ENCODE data around the gene ACSL6. TPM values are rescaled to one million over a fixed set of nuclear protein-coding genes. Genes with fewer than 3 reads are reported as not detected.

The ACSL6 gene
- polyA plus RNA-seq, 3 donors = 0.11 to 0.64 (median 0.15) TPM

GRCh38 chr5:132021654-132022053, 10.2 kb upstream of the ACSL6 start:
- H3K27ac ChIP-seq (ENCODE audit: low read depth, low read length) = no peak overlapping the region
- WGBS, 3 donors = 65 to 73% (median 69%) methylated on average over 2 of the region's 2 CpGs

DNA sequence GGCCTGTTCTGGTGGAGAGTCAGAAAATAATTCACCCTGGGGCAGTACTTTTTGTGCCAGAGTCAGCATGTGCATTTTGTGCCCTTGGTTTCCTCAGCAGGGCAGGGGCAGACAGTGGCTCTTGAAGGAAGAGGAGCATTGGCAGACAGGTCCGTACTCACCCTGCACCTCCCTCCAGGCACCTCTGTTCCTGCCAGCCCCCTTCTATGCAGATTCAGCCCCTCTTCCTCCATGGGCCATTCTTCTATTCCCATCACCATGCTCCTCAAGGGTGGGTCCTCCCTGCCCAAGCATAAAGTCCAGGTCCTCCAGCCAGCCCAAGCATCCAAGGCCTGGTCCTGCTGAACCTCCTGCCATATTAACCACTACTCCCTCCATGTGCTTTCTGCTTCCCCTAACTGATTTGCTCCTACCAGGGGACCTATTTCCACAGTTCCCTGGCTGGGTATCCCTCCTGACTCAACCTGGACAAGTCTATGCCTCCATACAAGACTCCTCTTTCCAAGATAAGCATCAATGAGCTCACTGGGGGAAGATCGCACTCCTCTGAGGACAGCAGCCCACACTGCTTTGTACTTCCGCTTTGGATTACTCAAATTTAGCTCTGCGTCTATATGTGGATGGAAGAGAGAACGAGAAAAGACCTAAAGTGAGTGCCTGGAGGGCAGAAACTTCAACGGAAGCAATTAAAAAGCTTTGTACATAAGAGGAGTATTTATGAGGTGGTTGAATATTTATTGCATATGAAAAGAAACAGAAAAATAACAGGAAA, 9.3 kb upstream of the ACSL6 start:
- H3K27ac ChIP-seq (ENCODE audit: low read depth, low read length) = no peak overlapping the region
- WGBS, 3 donors = 79 to 82% (median 82%) methylated on average over 6 of the region's 6 CpGs

DNA sequence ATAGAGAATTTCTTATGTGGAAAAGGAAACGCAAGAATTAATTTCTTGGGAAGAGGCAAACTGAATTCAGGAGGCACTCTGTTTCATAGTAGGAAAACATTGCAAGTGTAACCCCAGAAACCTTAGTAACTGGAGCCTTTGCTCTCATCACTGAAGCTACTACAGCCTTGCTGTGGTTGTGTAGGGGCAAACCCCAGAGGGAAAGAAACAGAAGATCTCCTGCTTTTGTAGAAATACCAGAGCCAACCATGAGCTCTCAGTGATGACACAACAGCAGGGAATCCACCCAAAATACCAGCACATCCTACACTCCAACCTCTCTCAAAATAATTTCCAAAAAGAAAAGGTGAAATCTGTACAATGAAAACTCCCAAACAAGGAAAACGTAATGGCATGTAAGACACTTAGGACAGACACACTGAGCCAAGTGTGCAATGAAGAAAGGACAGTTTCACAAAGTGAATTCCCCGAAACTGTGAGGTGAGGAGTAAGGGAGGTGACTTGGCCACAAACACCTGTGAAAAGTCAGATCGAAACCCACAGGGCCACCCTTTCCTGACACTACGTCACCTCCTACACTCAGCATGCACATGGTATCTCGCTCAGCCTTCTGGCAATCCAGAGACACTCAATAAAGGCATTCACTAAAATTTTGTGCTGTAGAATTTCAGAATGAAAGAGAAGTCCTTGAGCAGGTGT, 8.5 kb upstream of the ACSL6 start:
- WGBS, 3 donors = 76 to 86% (median 82%) methylated on average over 6 of the region's 6 CpGs

DNA sequence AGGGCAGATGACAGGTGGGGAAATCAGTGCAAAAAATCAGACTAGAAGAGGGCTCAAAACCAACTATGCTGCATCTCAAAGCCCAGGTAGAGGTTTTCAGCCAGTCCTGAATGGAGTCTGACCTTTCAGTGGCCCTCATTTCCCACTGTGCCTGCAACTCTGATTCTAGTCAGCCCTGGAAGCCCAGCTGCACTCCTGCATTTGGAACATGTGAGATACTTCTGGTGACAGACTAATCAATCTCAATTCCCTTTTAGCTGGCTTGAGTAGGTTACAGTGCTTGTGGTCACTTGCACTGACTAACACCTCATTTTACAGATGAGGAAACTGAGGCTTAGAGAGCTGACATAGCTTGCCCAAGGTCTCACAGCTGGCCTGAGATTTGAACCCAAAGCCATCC, 7.9 kb upstream of the ACSL6 start:
- H3K27ac ChIP-seq (ENCODE audit: low read depth, low read length) = no peak overlapping the region

More for the DNA sequence above, 8.5 kb upstream of the ACSL6 start:
- no peak overlapping the region for H3K27ac ChIP-seq (ENCODE audit: low read depth, low read length)

- H3K27ac ChIP-seq (ENCODE audit: low read depth, low read length) = no peak overlapping the region
- 27 to 34% (median 31%) methylated on average over 10 of the region's 10 CpGs for WGBS, 3 donors
Measured at GRCh38 chr5:132017738-132018625, 6.5 kb upstream of the ACSL6 start.

GRCh38 chr5:132017316-132017715, 5.9 kb upstream of the ACSL6 start:
- 27 to 29% (median 29%) methylated on average over 4 of the region's 4 CpGs for WGBS, 3 donors
- H3K27ac ChIP-seq (ENCODE audit: low read depth, low read length) = no peak overlapping the region

- WGBS, 3 donors = 84% methylated on average over 3 of the region's 3 CpGs
- no peak overlapping the region for H3K27ac ChIP-seq (ENCODE audit: low read depth, low read length)
Measured at GRCh38 chr5:132016721-132017250, 5.3 kb upstream of the ACSL6 start.

- H3K27ac ChIP-seq (ENCODE audit: low read depth, low read length) = no peak overlapping the region
- WGBS, 3 donors = 73 to 92% (median 74%) methylated on average over 2 of the region's 2 CpGs
Measured at GRCh38 chr5:132013711-132014110, 2.3 kb upstream of the ACSL6 start.

GRCh38 chr5:132013006-132013689, 1.7 kb upstream of the ACSL6 start:
- no peak overlapping the region for H3K27ac ChIP-seq (ENCODE audit: low read depth, low read length)
- 66 to 86% (median 78%) methylated on average over 5 of the region's 5 CpGs for WGBS, 3 donors

DNA sequence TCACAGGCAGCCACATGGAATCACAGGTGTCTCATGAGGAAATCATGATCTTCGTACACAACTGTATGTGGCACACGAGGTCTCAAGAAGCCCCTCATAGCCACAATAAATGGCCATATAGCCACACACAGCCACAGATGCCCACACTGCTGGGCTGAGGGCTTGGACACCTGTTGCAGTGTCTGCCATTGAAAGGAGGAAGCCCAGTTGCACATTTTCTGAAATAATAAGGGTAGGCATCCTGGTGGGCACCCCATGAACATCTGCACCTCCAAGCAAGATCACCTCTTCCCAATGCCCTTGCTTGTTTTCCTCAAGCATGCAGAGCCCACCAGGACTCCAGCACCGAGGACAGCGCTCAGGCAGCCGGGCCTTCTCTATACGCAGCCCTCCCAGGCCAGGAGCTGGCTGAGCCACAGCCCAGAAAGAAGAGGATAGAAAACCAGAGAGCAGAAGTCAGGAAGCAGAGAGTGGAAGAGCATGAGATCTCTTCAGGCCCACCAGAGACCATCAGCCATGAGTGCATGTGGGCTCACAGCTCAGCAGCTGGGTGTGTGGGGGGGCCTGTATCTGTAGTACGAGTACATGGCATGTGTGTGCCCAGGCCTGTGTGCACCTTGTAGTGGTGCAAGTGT, 1.0 kb upstream of the ACSL6 start:
- 36 to 46% (median 37%) methylated on average over 7 of the region's 7 CpGs for whole genome bisulfite sequencing, 3 donors
- H3K27ac ChIP-seq (ENCODE audit: low read depth, low read length) = no peak overlapping the region

GRCh38 chr5:132010989-132011621, 353 bp downstream of the ACSL6 start:
- no peak overlapping the region for H3K27ac ChIP-seq (ENCODE audit: low read depth, low read length)
- WGBS, 3 donors = 5 to 10% (median 7%) methylated on average over 39 to 46 of the region's 46 CpGs

DNA sequence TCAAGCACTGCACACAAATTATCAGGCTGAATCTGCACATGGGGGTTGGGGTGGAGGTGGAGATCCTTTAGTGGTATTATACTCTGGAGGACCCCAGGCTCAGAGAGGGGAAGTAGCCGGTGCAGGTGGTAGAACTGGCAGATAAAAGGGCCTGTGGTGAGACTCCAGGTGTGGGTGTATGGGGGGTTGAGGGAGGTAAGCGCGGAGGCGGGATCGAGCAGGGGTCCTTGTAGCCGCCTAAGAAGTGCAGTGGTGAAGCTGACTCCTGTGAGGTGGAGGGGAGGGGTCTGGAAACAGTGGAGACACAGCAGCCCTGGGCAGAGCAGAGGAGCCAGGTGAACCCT, 841 bp downstream of the ACSL6 start:
- H3K27ac ChIP-seq (ENCODE audit: low read depth, low read length) = no peak overlapping the region
- 72 to 74% (median 73%) methylated on average over 6 of the region's 6 CpGs for WGBS, 3 donors

DNA sequence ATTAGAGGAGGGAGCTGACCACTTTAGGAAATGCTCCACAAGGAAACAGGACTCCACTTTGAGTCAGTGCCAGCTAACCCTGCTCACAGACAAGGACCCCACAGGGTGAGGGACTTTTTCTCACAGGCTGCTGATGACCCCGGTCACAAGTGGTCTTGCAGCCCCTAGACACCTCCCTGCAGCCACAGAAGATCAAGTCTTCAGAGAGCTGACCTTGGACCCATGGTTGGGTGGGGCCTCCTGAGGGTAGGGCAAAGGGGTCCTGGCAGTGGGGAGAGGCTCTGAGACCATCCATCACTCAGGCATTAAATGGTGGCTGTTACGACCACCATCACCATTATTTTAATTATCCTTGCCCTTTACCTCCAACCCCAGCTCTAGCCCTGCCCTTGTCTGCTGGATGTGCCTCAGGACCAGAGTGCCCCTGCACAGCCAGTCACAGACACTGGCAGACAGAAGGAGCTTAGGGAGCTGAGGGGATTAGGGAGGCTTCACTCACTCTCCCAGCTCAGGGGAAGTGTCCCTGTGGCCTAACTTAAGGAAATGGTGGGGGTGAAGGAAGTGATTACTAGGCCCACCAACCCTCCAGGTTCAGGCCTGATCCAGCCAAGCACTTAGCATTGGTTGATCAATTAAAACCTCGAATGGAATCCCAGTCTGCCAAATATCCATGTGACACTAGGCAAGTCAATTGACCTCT, 1.6 kb downstream of the ACSL6 start:
- H3K27ac ChIP-seq (ENCODE audit: low read depth, low read length) = no peak overlapping the region
- WGBS, 3 donors = 70 to 82% (median 74%) methylated on average over 3 of the region's 3 CpGs

DNA sequence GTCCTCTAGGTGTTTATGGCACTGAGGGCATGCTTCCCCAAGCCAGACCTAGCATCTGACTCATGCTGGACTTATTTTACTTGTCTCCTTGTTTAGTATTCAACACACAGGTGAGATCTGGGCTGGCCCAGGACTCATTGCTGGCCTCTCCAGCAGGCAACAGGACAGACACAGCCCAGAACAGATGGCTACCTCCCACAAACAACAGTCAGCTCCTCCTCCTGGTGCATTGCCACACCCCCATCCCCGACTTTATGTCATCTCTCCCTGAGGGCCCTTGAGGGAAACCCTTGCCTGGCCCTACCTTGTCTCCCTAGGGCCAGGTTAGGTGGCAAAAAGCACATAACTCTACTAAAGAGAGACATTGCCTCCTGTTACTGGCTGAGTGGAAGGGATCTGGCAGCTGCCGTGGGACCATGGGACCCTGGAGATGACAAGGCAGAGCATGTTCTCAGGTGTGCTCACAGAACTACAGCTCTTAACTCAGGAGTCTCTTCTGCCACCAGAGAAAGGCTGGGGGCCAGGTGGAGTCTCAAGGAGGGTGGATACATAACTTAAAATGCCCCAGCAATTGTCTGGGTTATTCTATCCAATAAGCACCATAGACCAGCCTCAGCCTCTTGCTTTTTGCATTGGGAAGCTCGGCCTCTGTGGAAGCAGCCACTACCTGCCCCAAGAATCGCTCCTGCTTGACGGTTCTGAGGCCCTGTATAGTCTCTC, 2.3 kb downstream of the ACSL6 start:
- WGBS, 3 donors = 61 to 74% (median 65%) methylated on average over 5 of the region's 5 CpGs
- no peak overlapping the region for H3K27ac ChIP-seq (ENCODE audit: low read depth, low read length)

DNA sequence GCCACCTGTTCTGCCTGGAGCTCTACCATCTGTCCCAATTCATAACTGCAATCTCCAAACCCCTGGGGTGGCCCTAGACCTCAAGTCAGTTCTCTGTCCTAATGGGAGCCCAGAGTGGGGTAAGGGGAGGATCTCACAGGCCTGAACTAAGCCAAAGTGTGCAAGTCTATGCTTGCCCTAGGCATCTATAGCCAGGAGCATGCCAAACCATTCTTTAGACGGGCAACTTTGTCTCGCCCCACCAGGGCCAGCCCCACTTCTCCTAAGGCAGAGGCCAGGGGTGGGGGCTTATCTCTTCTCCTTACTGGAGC, 3.3 kb downstream of the ACSL6 start:
- H3K27ac ChIP-seq (ENCODE audit: low read depth, low read length) = no peak overlapping the region
- WGBS, 3 donors = 60 to 80% (median 72%) methylated on average over 2 of the region's 2 CpGs

DNA sequence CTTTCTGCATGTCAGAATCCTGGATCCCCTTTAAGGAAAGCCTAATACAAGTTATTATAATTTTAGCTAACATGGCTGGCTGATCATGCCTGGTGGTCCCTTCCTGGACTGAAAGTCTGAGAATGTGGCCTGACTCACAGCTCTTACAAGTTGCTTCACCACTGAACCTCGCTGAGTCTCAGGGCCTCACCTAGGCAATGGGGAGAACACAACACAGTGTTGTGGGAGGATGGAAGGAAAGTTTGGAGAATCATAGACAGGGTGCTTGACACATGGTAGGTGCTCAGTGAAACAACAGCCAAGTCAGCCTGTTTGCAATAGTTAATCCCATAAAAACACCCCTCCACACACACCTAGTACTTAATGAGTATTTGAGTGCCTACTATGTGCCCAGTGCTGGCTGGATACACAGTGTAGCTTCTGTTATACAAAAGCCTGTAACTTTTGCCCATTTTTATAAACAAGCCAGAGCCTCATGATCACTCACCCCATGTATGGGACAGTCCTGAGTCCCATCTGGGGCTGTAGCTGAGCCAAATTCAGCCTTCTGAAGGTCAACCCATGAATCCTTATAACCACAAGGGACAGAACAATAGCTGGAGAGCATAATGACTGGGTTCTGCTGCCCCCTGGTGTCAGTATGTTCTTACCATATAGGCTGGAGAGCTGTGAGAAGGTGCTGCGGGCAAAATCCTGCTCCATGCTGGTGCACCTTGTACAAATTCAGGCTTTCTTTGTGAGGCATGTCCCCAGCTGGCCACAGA, 3.9 kb downstream of the ACSL6 start:
- H3K27ac ChIP-seq (ENCODE audit: low read depth, low read length) = no peak overlapping the region
- 38 to 39% (median 39%) methylated on average over 2 of the region's 2 CpGs for WGBS, 3 donors
